Peyer's patch (tissue), 4 donors: ENCODE data around the gene B3GALT6. TPM values are rescaled to one million over a fixed set of nuclear protein-coding genes. Genes with fewer than 3 reads are reported as not detected.

Source experiments
- DNase-seq, 3 donors: peaks; one replicate each; pipeline ENCODE4 v3.0.0-alpha.2; 2017 to 2019
- H3K27ac ChIP-seq, 4 donors: fragments of 200-600 bp; sonication (generic); one replicate each; pipeline ENCODE4 v1.5.1; 2016 to 2019
- H3K27me3 ChIP-seq, 2 donors: fragments of 200-600 bp; sonication (generic); one replicate each; pipeline ENCODE4 v1.5.1; 2019
- H3K36me3 ChIP-seq, 3 donors: fragments of 200-600 bp; sonication (generic); one replicate each; pipeline ENCODE4 v1.5.1; 2016 to 2019
- H3K4me1 ChIP-seq, 4 donors: fragments of 200-600 bp; sonication (generic); one replicate each; pipeline ENCODE4 v1.5.1; 2016 to 2019
- H3K4me3 ChIP-seq, 4 donors: fragments of 200-600 bp; sonication (generic); 1 replicate in 3 of 4; 2 replicates in 1 of 4; pipeline ENCODE4 v1.5.1; 2016 to 2019; ENCODE audit warnings: mild to moderate bottlenecking in 1 of 4
- H3K9me3 ChIP-seq, 4 donors: fragments of 200-600 bp; sonication (generic); one replicate each; pipeline ENCODE4 v1.5.1; 2016 to 2019; ENCODE audit warnings: mild to moderate bottlenecking in 1 of 4
- CTCF ChIP-seq, 6 experiments: fragments of 450-650 bp in 4 of 6; fragments of 200-600 bp in 2 of 6; sonication (generic) in 1 of 6; IDR thresholded peaks; one replicate each; pipeline ENCODE4 v1.5.1; 2017 to 2019; ENCODE audit warnings: antibody characterized with exemption in 6 of 6, mild to moderate bottlenecking in 3 of 6, moderate library complexity in 1 of 6
- POLR2A ChIP-seq, 2 donors: fragments of 450-650 bp; IDR thresholded peaks; one replicate each; pipeline ENCODE4 v1.5.1; 2017; ENCODE audit warnings: antibody characterized with exemption in 2 of 2, mild to moderate bottlenecking in 2 of 2, moderate library complexity in 2 of 2
- total RNA-seq, 4 donors: library from RNA; depleted of rRNA; stranded (reverse); fragments of >200 nt; gene quantifications; one replicate each; pipeline ENCODE4 v1.1.0, GENCODE V29; 2016

Gene B3GALT6
- total RNA-seq, 4 donors from 2014 or later, result 9.1 to 13.4 (median 10.6) TPM

GRCh38 chr1:1268284-1268682 is 36.2 kb downstream of the B3GALT6 start:
- DNase-seq, result no peak
- H3K27ac ChIP-seq, result no peak overlapping the region
- TF ChIP-seq POLR2A (IDR thresholded peaks at IDR 0.05), result no peak
- TF ChIP-seq CTCF (IDR thresholded peaks at IDR 0.05), result no peak
- peaks cover 0 to 31% (median 26%) of the 10 kb centered on the region in 4 donors for H3K4me1 ChIP-seq
- no peaks in the 10 kb centered on the region for H3K9me3 ChIP-seq
- no peaks in the 10 kb centered on the region for H3K27me3 ChIP-seq
- H3K4me3 ChIP-seq, result no peak overlapping the region
- H3K36me3 ChIP-seq, result peaks cover 0 to 55% (median 0%) of the 10 kb centered on the region in 3 donors

DNA sequence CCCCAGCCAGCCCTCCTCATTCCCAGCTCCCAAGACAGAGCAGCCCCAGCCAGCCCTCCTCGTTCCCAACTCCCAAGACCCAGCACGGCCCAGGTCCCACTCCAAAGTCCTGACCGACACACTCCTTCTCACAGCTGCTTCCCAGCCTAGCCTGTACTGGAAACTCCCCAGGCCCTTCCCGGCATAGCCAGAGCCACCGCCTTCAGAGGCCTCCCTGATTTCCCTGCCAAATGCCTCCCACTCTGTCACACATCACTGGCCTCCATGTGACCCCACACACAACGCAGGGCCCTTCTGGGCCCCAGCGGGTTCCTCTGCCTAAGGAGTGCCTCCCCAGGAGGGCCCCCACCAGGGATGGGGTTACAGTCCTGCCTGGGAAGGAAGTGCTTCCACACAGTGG is 38.8 kb downstream of the B3GALT6 start:
- Histone ChIP-seq H3K27ac (no peak overlapping the region), H3K36me3 (peaks cover 0 to 31% (median 0%) of the 10 kb centered on the region in 3 donors), H3K4me3 (no peak overlapping the region), H3K27me3 (no peaks in the 10 kb centered on the region), H3K9me3 (no peaks in the 10 kb centered on the region), H3K4me1 (peaks cover 5 to 40% (median 28%) of the 10 kb centered on the region in 4 donors)
- TF ChIP-seq CTCF (IDR thresholded peaks at IDR 0.05) (no peak), POLR2A (IDR thresholded peaks at IDR 0.05) (no peak)
- no peak for DNase-seq

- no peaks in the 10 kb centered on the region for H3K27me3 ChIP-seq
- peaks cover 5 to 40% (median 28%) of the 10 kb centered on the region in 4 donors for H3K4me1 ChIP-seq
- peak in 2 of 3 donors; percentile 84 to 87 for DNase-seq
- peaks cover 0 to 13% (median 0%) of the 10 kb centered on the region in 3 donors for H3K36me3 ChIP-seq
- peak overlapping the region; percentile 83 to 91 (median 86) for H3K27ac ChIP-seq
- H3K4me3 ChIP-seq, result peak overlapping the region; percentile 85 to 97 (median 94)
- H3K9me3 ChIP-seq, result no peaks in the 10 kb centered on the region
- TF ChIP-seq POLR2A (IDR thresholded peaks at IDR 0.05) (peak; percentile 84 to 90), CTCF (IDR thresholded peaks at IDR 0.05) (peak in 1 of 6 experiments; percentile 10)
Observed at GRCh38 chr1:1272341-1273208, 40.5 kb downstream of the B3GALT6 start.

DNA sequence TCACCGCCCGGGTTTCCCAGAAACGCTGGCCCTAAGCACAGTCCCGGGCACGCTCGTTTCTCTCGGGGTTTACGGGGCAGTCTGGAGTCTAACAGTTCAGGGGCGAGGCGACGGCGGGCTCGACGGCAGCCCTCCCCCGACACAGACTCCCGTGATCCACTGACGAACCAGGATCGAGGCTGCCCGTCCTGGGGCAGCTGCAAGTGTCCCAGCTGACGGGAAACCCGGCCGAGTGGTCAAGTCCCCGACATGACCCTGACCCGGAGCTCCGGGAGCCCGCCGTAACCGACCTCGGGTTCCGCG is 41.1 kb downstream of the B3GALT6 start:
- Histone ChIP-seq H3K27me3 (no peaks in the 10 kb centered on the region), H3K4me1 (peaks cover 5 to 42% (median 28%) of the 10 kb centered on the region in 4 donors), H3K27ac (peak overlapping the region; percentile 83 to 91 (median 86)), H3K4me3 (peak overlapping the region; percentile 85 to 97 (median 94)), H3K36me3 (peaks cover 0 to 8% (median 0%) of the 10 kb centered on the region in 3 donors), H3K9me3 (no peaks in the 10 kb centered on the region)
- DNase-seq, result no peak
- TF ChIP-seq POLR2A (IDR thresholded peaks at IDR 0.05) (no peak), CTCF (IDR thresholded peaks at IDR 0.05) (no peak)

- Histone ChIP-seq H3K27ac (peak within 1 kb of the TSS; percentile 83 to 91 (median 86)), H3K4me1 (peaks cover 5 to 48% (median 28%) of the 10 kb centered on the region in 4 donors), H3K9me3 (no peaks in the 10 kb centered on the region), H3K36me3 (peaks cover 0 to 2% (median 0%) of the 10 kb centered on the region in 3 donors), H3K4me3 (peak within 1 kb of the TSS; percentile 85 to 97 (median 94)), H3K27me3 (no peaks in the 10 kb centered on the region)
- DNase-seq, result peak; percentile 91 to 97 (median 96)
- TF ChIP-seq CTCF (IDR thresholded peaks at IDR 0.05) (no peak), POLR2A (IDR thresholded peaks at IDR 0.05) (peak; percentile 7 to 72)
Observed at GRCh38 chr1:1273512-1274298, 41.7 kb downstream of the B3GALT6 start, which contains the start of gene UBE2J2. UBE2J2 (minus strand) TSS chr1:1273854; CDS start chr1:1267992, 5,862 bp downstream.
